ENCODE data around the gene KCNIP2. TPM values are rescaled to one million over a fixed set of nuclear protein-coding genes. Genes with fewer than 3 reads are reported as not detected.

The KCNIP2 gene
- total RNA-seq, 3 donors from 2014 or later, result 11.9 to 90.4 (median 20.6) TPM

DNA sequence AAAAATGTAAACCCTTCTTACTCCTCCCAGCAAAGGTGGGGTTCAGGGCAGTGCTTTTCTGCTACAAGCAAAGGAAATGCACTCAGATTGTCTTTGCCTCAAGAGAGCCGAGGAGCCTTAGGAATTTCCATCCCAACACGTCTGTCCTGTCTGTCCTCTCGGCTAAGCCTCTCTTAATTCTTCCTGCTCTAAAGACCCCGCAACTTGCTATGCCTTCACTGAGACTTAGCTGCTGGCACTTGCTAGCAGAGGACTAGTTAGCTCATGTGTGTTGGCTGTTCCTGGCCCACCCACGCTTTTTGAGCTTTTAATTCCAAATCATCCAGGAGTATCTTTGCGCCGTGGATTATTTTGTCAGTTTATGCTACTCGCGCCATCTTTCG is 59.9 kb downstream of the KCNIP2 start:
- intact Hi-C loops (cut with DNase I; ENCODE audit: low total_unique reads), result no loop called here
- H3K27me3 ChIP-seq, result peaks cover 0 to 8% of the 10 kb centered on the region in 2 donors
- DNase-seq (ENCODE audit: low spot score in 2 of 2), result no peak
- H3K27ac ChIP-seq, result peak overlapping the region; percentile 66 to 70
- H3K9me3 ChIP-seq, result no peaks in the 10 kb centered on the region
- TF ChIP-seq POLR2A (IDR thresholded peaks at IDR 0.05) (no peak), POLR2AphosphoS5 (IDR thresholded peaks at IDR 0.05) (no peak)
- TF ChIP-seq, protein P1, sequence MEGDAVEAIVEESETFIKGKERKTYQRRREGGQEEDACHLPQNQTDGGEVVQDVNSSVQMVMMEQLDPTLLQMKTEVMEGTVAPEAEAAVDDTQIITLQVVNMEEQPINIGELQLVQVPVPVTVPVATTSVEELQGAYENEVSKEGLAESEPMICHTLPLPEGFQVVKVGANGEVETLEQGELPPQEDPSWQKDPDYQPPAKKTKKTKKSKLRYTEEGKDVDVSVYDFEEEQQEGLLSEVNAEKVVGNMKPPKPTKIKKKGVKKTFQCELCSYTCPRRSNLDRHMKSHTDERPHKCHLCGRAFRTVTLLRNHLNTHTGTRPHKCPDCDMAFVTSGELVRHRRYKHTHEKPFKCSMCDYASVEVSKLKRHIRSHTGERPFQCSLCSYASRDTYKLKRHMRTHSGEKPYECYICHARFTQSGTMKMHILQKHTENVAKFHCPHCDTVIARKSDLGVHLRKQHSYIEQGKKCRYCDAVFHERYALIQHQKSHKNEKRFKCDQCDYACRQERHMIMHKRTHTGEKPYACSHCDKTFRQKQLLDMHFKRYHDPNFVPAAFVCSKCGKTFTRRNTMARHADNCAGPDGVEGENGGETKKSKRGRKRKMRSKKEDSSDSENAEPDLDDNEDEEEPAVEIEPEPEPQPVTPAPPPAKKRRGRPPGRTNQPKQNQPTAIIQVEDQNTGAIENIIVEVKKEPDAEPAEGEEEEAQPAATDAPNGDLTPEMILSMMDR (IDR thresholded peaks at IDR 0.05), result no peak
- no peaks in the 10 kb centered on the region for H3K36me3 ChIP-seq
- peak overlapping the region; percentile 49 to 87 (median 79) for H3K4me3 ChIP-seq
- peaks cover 6 to 8% of the 10 kb centered on the region in 2 donors for H3K4me1 ChIP-seq

DNA sequence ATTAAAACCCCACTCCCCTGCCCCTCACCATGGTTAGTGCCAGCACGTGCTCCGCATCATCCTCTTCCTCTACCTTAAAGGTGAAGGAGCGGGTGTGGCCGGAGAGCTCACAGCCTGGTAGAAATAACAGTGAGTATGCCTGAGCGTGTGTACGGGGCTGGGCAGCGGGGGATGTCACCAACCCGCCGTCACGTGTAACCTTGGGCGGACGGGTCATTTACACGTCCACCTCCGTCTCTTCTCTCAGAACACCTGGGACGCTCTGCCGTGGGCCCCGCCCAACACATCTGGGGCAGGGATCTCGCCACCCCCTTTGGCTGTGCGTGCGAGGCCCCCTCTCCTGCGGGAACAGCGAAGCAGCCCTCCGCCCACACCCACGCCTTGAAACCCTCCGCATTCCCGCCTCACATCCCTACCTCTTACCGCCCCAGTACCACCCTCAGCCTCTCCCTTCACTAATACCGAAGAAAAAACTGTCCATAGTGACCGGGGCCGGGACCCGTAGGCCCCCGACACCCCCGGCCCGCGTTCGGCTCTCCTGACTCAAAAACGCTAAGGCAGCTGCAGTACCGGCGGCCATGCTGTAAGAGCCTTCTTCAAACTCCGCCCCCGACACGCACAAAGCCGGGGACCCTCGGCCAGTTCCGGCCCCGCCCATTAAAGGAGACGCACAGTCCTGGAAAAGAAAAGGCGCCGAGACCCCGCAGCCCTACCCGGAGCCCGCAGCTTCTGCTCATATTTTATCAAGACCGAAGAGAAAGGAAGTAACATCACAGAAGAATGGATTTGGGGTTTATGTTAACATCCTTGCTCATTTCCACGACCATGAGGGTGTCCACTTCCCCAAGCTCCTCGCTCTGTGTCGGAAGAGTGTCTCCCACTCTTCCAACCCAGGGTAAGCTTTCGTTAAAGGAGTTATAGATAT is 60.5 kb downstream of the KCNIP2 start, which contains the start of gene NPM3:
TSS of gene NPM3 (minus strand) at position 636 of the 925 bp plus-strand sequence. CDS start at position 580, 56 bp downstream.
- Histone ChIP-seq H3K9me3 (no peaks in the 10 kb centered on the region), H3K36me3 (no peaks in the 10 kb centered on the region), H3K4me3 (peak within 1 kb of the TSS; percentile 49 to 87 (median 79)), H3K27ac (peak within 1 kb of the TSS; percentile 66 to 70), H3K27me3 (peaks cover 0 to 15% of the 10 kb centered on the region in 2 donors), H3K4me1 (peaks cover 6 to 8% of the 10 kb centered on the region in 2 donors)
- TF ChIP-seq POLR2AphosphoS5 (IDR thresholded peaks at IDR 0.05), result peak in 1 of 3 donors; percentile 12
- no peak for TF ChIP-seq POLR2A (IDR thresholded peaks at IDR 0.05)
- TF ChIP-seq, protein P1 (IDR thresholded peaks at IDR 0.05), result no peak
- intact Hi-C loops (cut with DNase I; ENCODE audit: low total_unique reads), result no loop called here
- DNase-seq (ENCODE audit: low spot score in 2 of 2), result peak; percentile 72 to 78

DNA sequence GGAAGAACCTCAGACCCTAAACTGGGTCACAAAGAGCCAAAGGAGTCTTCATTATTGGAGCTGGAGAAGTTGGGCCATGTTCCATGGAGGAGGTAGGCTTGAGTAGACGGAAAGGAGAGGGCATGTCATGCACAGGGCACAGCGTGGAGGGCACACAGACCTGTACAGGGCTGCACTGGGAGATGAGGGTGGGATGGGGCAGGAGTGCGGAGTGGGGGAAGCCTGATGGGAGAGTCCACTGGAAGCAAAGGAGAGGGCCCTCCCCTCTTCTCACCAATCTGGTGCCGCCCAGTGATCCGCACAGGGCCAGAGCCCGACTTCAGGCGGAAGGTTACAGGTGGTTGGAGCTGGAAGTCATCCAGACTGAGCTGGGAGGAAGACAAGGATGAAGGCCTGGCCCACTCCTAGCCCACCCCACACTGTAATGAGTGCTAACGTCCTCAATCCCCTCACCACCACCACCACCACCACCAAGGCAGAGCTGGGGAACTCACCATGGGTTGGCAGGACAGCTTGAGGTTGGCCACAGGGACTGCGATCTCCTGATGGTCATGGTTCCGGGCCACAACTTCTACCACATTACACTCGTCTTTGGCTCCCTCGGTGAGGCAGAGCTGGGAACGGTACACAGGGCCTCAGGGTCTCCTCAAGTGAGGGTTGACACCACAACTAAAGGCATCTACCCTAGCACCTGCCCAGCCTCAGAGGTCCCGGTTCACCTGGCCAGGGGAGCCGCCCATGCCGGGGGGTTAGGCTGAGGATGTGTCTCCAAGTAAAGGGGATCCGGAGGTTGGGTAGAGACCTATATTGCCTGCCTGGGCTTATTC is 61.4 kb downstream of the KCNIP2 start:
- intact Hi-C loops (cut with DNase I; ENCODE audit: low total_unique reads), result no loop called here
- TF ChIP-seq POLR2A (IDR thresholded peaks at IDR 0.05) (no peak), POLR2AphosphoS5 (IDR thresholded peaks at IDR 0.05) (no peak)
- TF ChIP-seq, protein P1 (IDR thresholded peaks at IDR 0.05), result no peak
- Histone ChIP-seq H3K27me3 (peaks cover 0 to 24% of the 10 kb centered on the region in 2 donors), H3K4me1 (peaks cover 6 to 8% of the 10 kb centered on the region in 2 donors), H3K36me3 (no peaks in the 10 kb centered on the region), H3K4me3 (peak overlapping the region; percentile 49 to 87 (median 79)), H3K27ac (no peak overlapping the region), H3K9me3 (no peaks in the 10 kb centered on the region)
- no peak for DNase-seq (ENCODE audit: low spot score in 2 of 2)

DNA sequence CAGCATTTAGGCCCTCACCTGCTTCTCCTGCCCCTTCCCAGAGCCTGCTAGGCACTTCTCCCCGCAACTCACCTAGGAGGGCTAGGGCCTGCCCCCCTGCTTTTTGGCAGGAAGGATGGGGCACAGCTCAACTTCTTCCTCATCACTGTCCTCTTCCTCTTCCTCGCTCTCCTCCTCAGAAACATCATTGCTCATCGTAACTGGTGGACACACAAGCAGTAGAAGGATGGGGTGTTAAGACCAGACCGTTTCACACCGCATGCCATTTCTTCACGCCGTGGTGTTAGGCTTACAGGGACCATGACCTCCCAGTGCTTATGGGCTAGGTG is 62.0 kb downstream of the KCNIP2 start:
- intact Hi-C loops (cut with DNase I; ENCODE audit: low total_unique reads), result no loop called here

More for the DNA sequence above, 62.0 kb downstream of the KCNIP2 start:
- DNase-seq (ENCODE audit: low spot score in 2 of 2), result no peak
- no peak for TF ChIP-seq POLR2A (IDR thresholded peaks at IDR 0.05)
- no peak for TF ChIP-seq POLR2AphosphoS5 (IDR thresholded peaks at IDR 0.05)
- TF ChIP-seq, protein P1 (IDR thresholded peaks at IDR 0.05), result no peak
- Histone ChIP-seq H3K4me1 (peaks cover 6 to 8% of the 10 kb centered on the region in 2 donors), H3K27ac (no peak overlapping the region), H3K9me3 (no peaks in the 10 kb centered on the region), H3K36me3 (no peaks in the 10 kb centered on the region), H3K27me3 (peaks cover under 1 to 29% of the 10 kb centered on the region in 2 donors), H3K4me3 (no peak overlapping the region)
